GM13977 (cell line): Measurements from ENCODE around the gene TMPRSS2.

Experiments used
- DNase-seq: peaks from one replicate; pipeline ENCODE4 v3.0.0; 2012; ENCODE audit warnings: low spot score
- CTCF ChIP-seq: IDR thresholded peaks from 2 replicates; pipeline ENCODE4 v1.5.1; 2012; ENCODE audit warnings: mild to moderate bottlenecking, control low read depth; ENCODE audit not compliant: insufficient read depth; ENCODE audit errors: extremely low read depth, missing control alignments
- in situ Hi-C: fragments of 300-500 bp; cut with MboI; formaldehyde crosslinking; loops from one replicate; pipeline ENCODE4 v1.12.0; 2022; ENCODE audit warnings: low sequenced_read_pairs, low pct_unique_long_range_greater_than_20kb, mixed read lengths, inconsistent platforms; ENCODE audit not compliant: unreplicated experiment

The TMPRSS2 gene

GRCh38 chr21:41470054-41470453 lies 37.9 kb downstream of the TMPRSS2 start:
- DNase-seq, result no peak
- in situ Hi-C loops, result no loop called here
- no peak for TF ChIP-seq CTCF

GRCh38 chr21:41466024-41466820 lies 41.7 kb downstream of the TMPRSS2 start:
- no peak for TF ChIP-seq CTCF
- DNase-seq, result no peak
- in situ Hi-C loops, result no loop called here

- DNase-seq, result no peak
- in situ Hi-C loops, result no loop called here
- no peak for TF ChIP-seq CTCF
Observed at GRCh38 chr21:41465176-41465781, 42.7 kb downstream of the TMPRSS2 start.

GRCh38 chr21:41460578-41461527 lies 47.1 kb downstream of the TMPRSS2 start:
- peak; percentile 76 for TF ChIP-seq CTCF
- in situ Hi-C loops, result no loop called here
- DNase-seq, result peak; percentile 78

- DNase-seq, result no peak
- in situ Hi-C loops, result no loop called here
- TF ChIP-seq CTCF, result no peak
Observed at GRCh38 chr21:41459884-41460534, 47.9 kb downstream of the TMPRSS2 start.

GRCh38 chr21:41458559-41458958 lies 49.4 kb downstream of the TMPRSS2 start:
- in situ Hi-C loops, result no loop called here
- DNase-seq, result no peak
- TF ChIP-seq CTCF, result no peak
